Kidney (tissue), 14 donors: ENCODE data around the gene CCT2. TPM values are rescaled to one million over a fixed set of nuclear protein-coding genes. Genes with fewer than 3 reads are reported as not detected.

Experiments used
- DNase-seq, 5 donors: peaks; one replicate each; pipeline ENCODE4 v3.0.0-alpha.2; 2013 to 2020
- FAIRE-seq: peaks from 2 replicates; lab custom pipeline; 2012; peaks lifted over from hg19 to GRCh38; lab: Jason Lieb, UNC
- H3K27ac ChIP-seq, 2 donors: one replicate each; pipeline ENCODE4 v1.7.0; 2013; ENCODE audit warnings: low read depth in 2 of 2, low read length in 2 of 2, inconsistent platforms in 1 of 2
- H3K27me3 ChIP-seq: one replicate; pipeline ENCODE4 v1.7.1; 2013; ENCODE audit warnings: low read length, inconsistent platforms; ENCODE audit not compliant: control insufficient read depth, insufficient read depth
- H3K36me3 ChIP-seq, 3 donors: one replicate each; pipeline versions ENCODE4 v1.7.0 to v1.7.1; 2013; ENCODE audit warnings: low read length in 3 of 3, control low read depth in 1 of 3, inconsistent platforms in 1 of 3; ENCODE audit not compliant: insufficient read depth in 3 of 3, control insufficient read depth in 2 of 3
- H3K4me1 ChIP-seq, 3 donors: one replicate each; pipeline versions ENCODE4 v1.7.0 to v1.7.1; 2013; ENCODE audit warnings: low read length in 3 of 3, inconsistent platforms in 1 of 3, low read depth in 1 of 3; ENCODE audit not compliant: control insufficient read depth in 2 of 3, insufficient read depth in 2 of 3
- H3K4me3 ChIP-seq, 3 donors: one replicate each; pipeline versions ENCODE4 v1.7.0 to v1.8.1; 2013; ENCODE audit warnings: low read length in 3 of 3, control low read depth in 1 of 3, inconsistent platforms in 1 of 3
- H3K9ac ChIP-seq, 3 donors: one replicate each; pipeline versions ENCODE4 v1.7.0 to v1.7.1; 2013; ENCODE audit warnings: low read length in 3 of 3, control low read depth in 1 of 3, inconsistent platforms in 1 of 3
- H3K9me3 ChIP-seq, 3 donors: one replicate each; pipeline versions ENCODE4 v1.7.0 to v1.7.1; 2013; ENCODE audit warnings: low read length in 3 of 3, control low read depth in 1 of 3, inconsistent platforms in 1 of 3; ENCODE audit not compliant: control insufficient read depth in 2 of 3, insufficient read depth in 1 of 3
- CTCF ChIP-seq: IDR thresholded peaks from 3 replicates; pipeline ENCODE4 v1.5.1; 2012; ENCODE audit warnings: mild to moderate bottlenecking, moderate library complexity, borderline replicate concordance; ENCODE audit not compliant: insufficient read depth; ENCODE audit errors: extremely low read depth
- intact Hi-C: fragments of 100-400 bp; cut with DNase I; formaldehyde crosslinking; loops from one replicate; pipeline ENCODE4 v1.11.1; 2022
- polyA plus RNA-seq: library from polyadenylated mRNA; stranded (reverse); fragments of 350-450 nt; fragmentation: Illumina TruSeq; extraction: RNeasy Lipid Tissue Mini Kit (QIAGEN cat#74804); gene quantifications from one replicate; pipeline ENCODE4 v1.2.3, GENCODE V29; 2014; ENCODE audit warnings: low read depth, low replicate concordance; ENCODE audit not compliant: insufficient read depth
- total RNA-seq: library from RNA; stranded (reverse); fragmentation: NEBNext Ultra II Directional; extraction: Animal tissue kit (Norgen Biotek cat#: 25700); gene quantifications from one replicate; pipeline ENCODE4 v1.2.1, GENCODE V29; 2021
- donor health status: control.
- donor health status: control.
- donor health status: control.
- donor health status: control.
- donor health status: control.
- donor health status: DM: yes; HTN: yes; CAD: no.
- donor health status: Normal renal cell carcinoma (clear cell type).

Gene CCT2
- total and polyA plus RNA-seq, 2 donors from 2014 or later: 117 to 125 TPM

GRCh38 chr12:69556383-69556782, 28.9 kb upstream of the CCT2 start:
- H3K4me1 ChIP-seq: no peaks in the 10 kb centered on the region
- H3K27ac ChIP-seq: no peak overlapping the region
- peak; percentile 15 for FAIRE-seq
- no peaks in the 10 kb centered on the region for H3K27me3 ChIP-seq
- no peak for DNase-seq
- no peak overlapping the region for H3K9ac ChIP-seq
- no peaks in the 10 kb centered on the region for H3K36me3 ChIP-seq
- TF ChIP-seq CTCF: no peak
- no peak overlapping the region for H3K4me3 ChIP-seq
- intact Hi-C loops: no loop called here
- H3K9me3 ChIP-seq: no peaks in the 10 kb centered on the region

GRCh38 chr12:69563166-69563762, 22.0 kb upstream of the CCT2 start:
- Histone ChIP-seq H3K27me3 (no peaks in the 10 kb centered on the region), H3K27ac (no peak overlapping the region), H3K4me1 (no peaks in the 10 kb centered on the region), H3K9me3 (no peaks in the 10 kb centered on the region), H3K9ac (no peak overlapping the region), H3K4me3 (no peak overlapping the region), H3K36me3 (peaks cover 0 to 5% (median 5%) of the 10 kb centered on the region in 3 donors)
- no peak for DNase-seq
- no peak for FAIRE-seq
- intact Hi-C loops: no loop called here
- TF ChIP-seq CTCF: no peak

GRCh38 chr12:69566603-69567002, 18.7 kb upstream of the CCT2 start:
- Histone ChIP-seq H3K9me3 (no peaks in the 10 kb centered on the region), H3K27me3 (no peaks in the 10 kb centered on the region), H3K9ac (no peak overlapping the region), H3K27ac (no peak overlapping the region), H3K4me3 (no peak overlapping the region), H3K4me1 (no peaks in the 10 kb centered on the region), H3K36me3 (peaks cover 2 to 13% (median 5%) of the 10 kb centered on the region in 3 donors)
- no peak for TF ChIP-seq CTCF
- DNase-seq: no peak
- FAIRE-seq: no peak
- intact Hi-C loops: no loop called here

GRCh38 chr12:69569236-69569635, 16.0 kb upstream of the CCT2 start:
- no peak overlapping the region for H3K27ac ChIP-seq
- no peaks in the 10 kb centered on the region for H3K27me3 ChIP-seq
- DNase-seq (no peak), FAIRE-seq (no peak)
- H3K4me3 ChIP-seq: no peak overlapping the region
- TF ChIP-seq CTCF: no peak
- no peaks in the 10 kb centered on the region for H3K4me1 ChIP-seq
- no peak overlapping the region for H3K9ac ChIP-seq
- H3K9me3 ChIP-seq: no peaks in the 10 kb centered on the region
- intact Hi-C loops: no loop called here
- H3K36me3 ChIP-seq: peaks cover 7 to 19% (median 8%) of the 10 kb centered on the region in 3 donors
